OCI-LY1 (cell line): Measurements from ENCODE around the gene ROCK2.

Source experiments
- H2AFZ ChIP-seq: fragments of 200-600 bp; sonication (generic), shearing (Covaris generic); 2 replicates; pipeline ENCODE4 v1.6.0; 2014; ENCODE audit warnings: antibody characterized with exemption, mild to moderate bottlenecking, low read length
- H3F3A ChIP-seq: fragments of 200-600 bp; sonication (generic), shearing (Covaris generic); 2 replicates; pipeline ENCODE4 v1.6.0; 2014; ENCODE audit warnings: mild to moderate bottlenecking, antibody characterized with exemption, low read length, moderate library complexity; ENCODE audit not compliant: insufficient read depth
- H3K27ac ChIP-seq: fragments of 200-600 bp; sonication (generic); 2 replicates; pipeline ENCODE4 v1.5.1; 2014; ENCODE audit warnings: low read length, mixed run types, mild to moderate bottlenecking, low read depth; ENCODE audit not compliant: poor library complexity, severe bottlenecking
- H3K27me3 ChIP-seq: fragments of 200-600 bp; sonication (generic); 2 replicates; pipeline ENCODE4 v1.6.0; 2014; ENCODE audit warnings: antibody characterized with exemption, mild to moderate bottlenecking, low read length, moderate library complexity; ENCODE audit not compliant: insufficient read depth
- H3K36me3 ChIP-seq: fragments of 200-600 bp; sonication (generic); 2 replicates; pipeline ENCODE4 v1.6.1; 2014; ENCODE audit warnings: mild to moderate bottlenecking, antibody characterized with exemption, low read length, moderate library complexity, mixed read lengths; ENCODE audit not compliant: insufficient read depth
- H3K4me1 ChIP-seq: fragments of 200-600 bp; sonication (generic); 2 replicates; pipeline ENCODE4 v1.5.1; 2014; ENCODE audit warnings: mild to moderate bottlenecking, low read length, moderate library complexity; ENCODE audit not compliant: insufficient read depth, severe bottlenecking
- H3K4me2 ChIP-seq: fragments of 200-600 bp; sonication (generic), shearing (Covaris generic); 2 replicates; pipeline ENCODE4 v1.6.1; 2014; ENCODE audit warnings: low read length
- H3K4me3 ChIP-seq: fragments of 200-600 bp; sonication (generic); 2 replicates; pipeline ENCODE4 v1.5.1; 2014; ENCODE audit warnings: low read length, low read depth, mild to moderate bottlenecking, mixed read lengths; ENCODE audit not compliant: poor library complexity, severe bottlenecking
- H3K79me2 ChIP-seq: fragments of 200-600 bp; shearing (Covaris generic); 2 replicates; pipeline ENCODE4 v1.6.1; 2016; ENCODE audit warnings: mixed run types, low read length, mixed read lengths; ENCODE audit not compliant: insufficient read depth
- H3K9ac ChIP-seq: fragments of 200-600 bp; sonication (generic), shearing (Covaris generic); 2 replicates; pipeline ENCODE4 v1.6.1; 2014; ENCODE audit warnings: mild to moderate bottlenecking, low read length, mixed read lengths
- H3K9me2 ChIP-seq: fragments of 200-600 bp; sonication (generic), shearing (Covaris generic); 2 replicates; pipeline ENCODE4 v1.6.1; 2014; ENCODE audit warnings: low read depth, mild to moderate bottlenecking, low read length, mixed read lengths
- H3K9me3 ChIP-seq: fragments of 200-600 bp; shearing (Covaris generic); 2 replicates; pipeline ENCODE4 v1.6.1; 2014; ENCODE audit warnings: low read length, mixed read lengths
- H4K20me1 ChIP-seq: fragments of 200-600 bp; sonication (generic), shearing (Covaris generic); 2 replicates; pipeline ENCODE4 v1.6.0; 2016; ENCODE audit warnings: mild to moderate bottlenecking, low read length; ENCODE audit not compliant: insufficient read depth
- EZH2 ChIP-seq: fragments of 200-600 bp; sonication (generic), shearing (Covaris generic); IDR thresholded peaks from 2 replicates; pipeline ENCODE4 v1.8.0; 2017; ENCODE audit warnings: borderline replicate concordance, mixed run types, mild to moderate bottlenecking, antibody characterized with exemption, low read length, moderate library complexity, mixed read lengths
- TF ChIP-seq, protein P1 (sequence below): fragments of 200-600 bp; sonication (generic), shearing (Covaris generic); IDR thresholded peaks from 2 replicates; pipeline ENCODE4 v1.5.1; 2017; ENCODE audit warnings: mild to moderate bottlenecking, antibody characterized with exemption, low read length, moderate library complexity, mixed read lengths

ROCK2 gene

DNA sequence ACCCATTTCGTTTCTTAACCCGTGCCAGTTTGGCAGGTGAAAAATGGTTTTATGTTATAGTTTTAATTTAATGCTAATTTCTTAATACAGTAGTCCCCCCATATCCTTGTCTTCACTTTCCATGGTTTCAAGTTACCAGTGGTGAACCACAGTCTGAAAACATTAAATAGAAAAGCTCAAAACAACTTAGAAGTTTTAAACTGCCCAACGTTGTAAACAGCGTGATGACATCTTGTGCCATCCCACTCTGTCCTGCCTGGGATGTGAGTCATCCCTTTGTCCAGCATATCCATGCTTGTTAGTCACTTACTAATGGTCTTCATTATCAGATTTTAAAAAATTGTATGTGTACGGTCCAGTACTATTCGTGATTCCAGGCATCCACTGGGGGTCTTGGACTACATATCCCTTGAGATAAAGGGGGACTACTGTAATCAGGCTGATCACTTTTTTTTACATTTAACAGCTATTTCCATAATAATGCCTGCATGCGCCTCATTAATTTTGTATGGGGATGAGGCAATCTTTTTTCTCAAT lies 157.3 kb downstream of the ROCK2 start:
- TF ChIP-seq, protein P1, sequence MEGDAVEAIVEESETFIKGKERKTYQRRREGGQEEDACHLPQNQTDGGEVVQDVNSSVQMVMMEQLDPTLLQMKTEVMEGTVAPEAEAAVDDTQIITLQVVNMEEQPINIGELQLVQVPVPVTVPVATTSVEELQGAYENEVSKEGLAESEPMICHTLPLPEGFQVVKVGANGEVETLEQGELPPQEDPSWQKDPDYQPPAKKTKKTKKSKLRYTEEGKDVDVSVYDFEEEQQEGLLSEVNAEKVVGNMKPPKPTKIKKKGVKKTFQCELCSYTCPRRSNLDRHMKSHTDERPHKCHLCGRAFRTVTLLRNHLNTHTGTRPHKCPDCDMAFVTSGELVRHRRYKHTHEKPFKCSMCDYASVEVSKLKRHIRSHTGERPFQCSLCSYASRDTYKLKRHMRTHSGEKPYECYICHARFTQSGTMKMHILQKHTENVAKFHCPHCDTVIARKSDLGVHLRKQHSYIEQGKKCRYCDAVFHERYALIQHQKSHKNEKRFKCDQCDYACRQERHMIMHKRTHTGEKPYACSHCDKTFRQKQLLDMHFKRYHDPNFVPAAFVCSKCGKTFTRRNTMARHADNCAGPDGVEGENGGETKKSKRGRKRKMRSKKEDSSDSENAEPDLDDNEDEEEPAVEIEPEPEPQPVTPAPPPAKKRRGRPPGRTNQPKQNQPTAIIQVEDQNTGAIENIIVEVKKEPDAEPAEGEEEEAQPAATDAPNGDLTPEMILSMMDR = no peak
- TF ChIP-seq EZH2 = no peak
- Histone ChIP-seq H3K4me1 (no peaks in the 10 kb centered on the region), H3K36me3 (peaks cover 4% of the 10 kb centered on the region; the same call in 1 of the 2 replicates), H3K9me2 (no peaks in the 10 kb centered on the region), H3K27me3 (no peaks in the 10 kb centered on the region), H3K4me3 (no peak overlapping the region), H3K27ac (no peak overlapping the region), H3F3A (no peaks in the 10 kb centered on the region), H3K79me2 (no peaks in the 10 kb centered on the region), H4K20me1 (no peaks in the 10 kb centered on the region), H3K4me2 (no peak overlapping the region), H3K9me3 (no peaks in the 10 kb centered on the region), H2AFZ (no peak overlapping the region), H3K9ac (no peak overlapping the region)

DNA sequence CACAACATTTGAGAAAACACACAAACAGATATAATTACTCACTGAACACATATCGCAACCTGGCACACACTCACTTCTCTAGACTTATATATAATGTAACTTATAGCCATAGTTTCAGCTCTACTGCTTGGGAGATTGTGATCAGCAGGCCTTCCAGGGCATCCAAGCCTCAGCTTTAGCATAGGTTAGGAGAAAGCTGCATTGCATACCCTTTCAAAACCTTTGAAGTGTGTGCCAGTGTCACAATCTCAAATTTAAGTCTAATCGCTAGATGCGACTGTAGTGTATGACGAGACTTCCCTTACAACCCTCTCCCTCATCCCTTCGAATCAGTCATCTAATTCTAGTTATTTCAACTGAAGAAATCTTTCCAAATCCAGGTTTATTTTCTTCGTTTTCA lies 158.3 kb downstream of the ROCK2 start:
- no peaks in the 10 kb centered on the region for H3K79me2 ChIP-seq
- no peak overlapping the region for H3K9ac ChIP-seq
- H3F3A ChIP-seq = no peaks in the 10 kb centered on the region
- H4K20me1 ChIP-seq = no peaks in the 10 kb centered on the region
- H3K4me3 ChIP-seq = no peak overlapping the region
- H3K9me3 ChIP-seq = no peaks in the 10 kb centered on the region
- H3K36me3 ChIP-seq = peaks cover 4% of the 10 kb centered on the region; the same call in 1 of the 2 replicates
- H3K9me2 ChIP-seq = no peaks in the 10 kb centered on the region
- H3K4me2 ChIP-seq = no peak overlapping the region
- H3K27me3 ChIP-seq = no peaks in the 10 kb centered on the region
- no peaks in the 10 kb centered on the region for H3K4me1 ChIP-seq
- H2AFZ ChIP-seq = no peak overlapping the region
- TF ChIP-seq, protein P1 = no peak
- no peak for TF ChIP-seq EZH2
- H3K27ac ChIP-seq = no peak overlapping the region

DNA sequence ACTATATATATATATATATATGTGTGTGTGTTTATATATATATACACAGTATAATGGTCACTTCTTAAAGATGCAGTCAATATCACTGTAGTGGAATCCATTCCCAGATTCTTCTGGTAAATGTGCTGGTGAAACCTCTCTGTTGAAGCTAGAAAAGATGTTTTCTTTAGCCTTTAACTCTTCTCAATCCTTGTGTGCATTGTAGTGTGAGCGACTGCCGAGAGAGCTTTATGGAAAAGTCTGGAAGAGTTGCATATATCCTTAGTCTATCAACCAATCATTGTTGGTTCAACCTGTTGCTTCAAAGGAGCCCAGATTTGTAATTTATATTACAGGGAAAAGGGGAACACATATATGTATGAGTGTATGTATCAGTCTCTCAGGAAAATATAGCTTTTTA lies 161.5 kb downstream of the ROCK2 start:
- H3K9me2 ChIP-seq = no peaks in the 10 kb centered on the region
- TF ChIP-seq EZH2 = no peak
- TF ChIP-seq, protein P1 = no peak
- no peak overlapping the region for H2AFZ ChIP-seq
- H3K27me3 ChIP-seq = no peaks in the 10 kb centered on the region
- H3K27ac ChIP-seq = no peak overlapping the region
- H3K79me2 ChIP-seq = no peaks in the 10 kb centered on the region
- H3F3A ChIP-seq = no peaks in the 10 kb centered on the region
- no peak overlapping the region for H3K9ac ChIP-seq
- no peaks in the 10 kb centered on the region for H3K4me1 ChIP-seq
- H3K36me3 ChIP-seq = no peaks in the 10 kb centered on the region
- H3K4me2 ChIP-seq = no peak overlapping the region
- H3K9me3 ChIP-seq = no peaks in the 10 kb centered on the region
- no peaks in the 10 kb centered on the region for H4K20me1 ChIP-seq
- no peak overlapping the region for H3K4me3 ChIP-seq
